ENCODE results near the gene CRIM1.

The CRIM1 gene

GRCh38 chr2:36536776-36537175 lies 181.2 kb downstream of the CRIM1 start:
- H3K27ac ChIP-seq, result peak overlapping the region in 1 of 2 donors; percentile 23
- TF ChIP-seq CTCF (IDR thresholded peaks at IDR 0.05), result no peak
- DNase-seq (ENCODE audit: low spot score), result no peak
- no peak overlapping the region for H3K4me3 ChIP-seq

GRCh38 chr2:36538335-36538734 lies 182.8 kb downstream of the CRIM1 start:
- H3K4me3 ChIP-seq, result no peak overlapping the region
- peak overlapping the region in 1 of 2 donors; percentile 48 for H3K27ac ChIP-seq
- no peak for DNase-seq (ENCODE audit: low spot score)
- TF ChIP-seq CTCF (IDR thresholded peaks at IDR 0.05), result no peak

- peak overlapping the region in 1 of 2 donors; percentile 10 for H3K27ac ChIP-seq
- no peak for TF ChIP-seq CTCF (IDR thresholded peaks at IDR 0.05)
Observed at GRCh38 chr2:36539631-36540030, 184.1 kb downstream of the CRIM1 start.

GRCh38 chr2:36540986-36541754 lies 185.6 kb downstream of the CRIM1 start:
- H3K27ac ChIP-seq, result peak overlapping the region; percentile 25 to 61
- no peak for TF ChIP-seq CTCF (IDR thresholded peaks at IDR 0.05)
- H3K4me3 ChIP-seq, result no peak overlapping the region
- DNase-seq (ENCODE audit: low spot score), result no peak

More at GRCh38 chr2:36539631-36540030, 184.1 kb downstream of the CRIM1 start:
- no peak overlapping the region for H3K4me3 ChIP-seq
- no peak for DNase-seq (ENCODE audit: low spot score)

- TF ChIP-seq CTCF (IDR thresholded peaks at IDR 0.05), result no peak
- Histone ChIP-seq H3K27ac (peak overlapping the region; percentile 25 to 61), H3K4me3 (no peak overlapping the region)
- no peak for DNase-seq (ENCODE audit: low spot score)
Observed at GRCh38 chr2:36541891-36542595, 186.5 kb downstream of the CRIM1 start.

GRCh38 chr2:36544638-36545338 lies 189.2 kb downstream of the CRIM1 start:
- Histone ChIP-seq H3K4me3 (no peak overlapping the region), H3K27ac (no peak overlapping the region)
- TF ChIP-seq CTCF (IDR thresholded peaks at IDR 0.05), result no peak
- DNase-seq (ENCODE audit: low spot score), result no peak

All from coronary artery (tissue), 2 donors.